Mesenteric fat pad (tissue), 1 donor: ENCODE results near the gene OTOG. TPM values are rescaled to one million over a fixed set of nuclear protein-coding genes. Genes with fewer than 3 reads are reported as not detected.
"Not testable (repeated sequence)": the region's sequence is repeated elsewhere in the genome, so short reads cannot be mapped to it uniquely, and the experiment has no call there.

ENCODE experiments used
- DNase-seq: peaks from one replicate; pipeline ENCODE4 v3.0.0-alpha.2; 2020; ENCODE audit warnings: low spot score
- total RNA-seq: library from RNA; stranded (reverse); fragmentation: NEBNext Ultra II Directional; extraction: Animal tissue kit (Norgen Biotek cat#: 25700); gene quantifications from one replicate; pipeline ENCODE4 v1.2.1, GENCODE V29; 2021
- donor health status: DM: yes; HTN: yes; CAD: no.

OTOG gene
- total RNA-seq, 1 donor from 2014 or later, result not detected

DNA sequence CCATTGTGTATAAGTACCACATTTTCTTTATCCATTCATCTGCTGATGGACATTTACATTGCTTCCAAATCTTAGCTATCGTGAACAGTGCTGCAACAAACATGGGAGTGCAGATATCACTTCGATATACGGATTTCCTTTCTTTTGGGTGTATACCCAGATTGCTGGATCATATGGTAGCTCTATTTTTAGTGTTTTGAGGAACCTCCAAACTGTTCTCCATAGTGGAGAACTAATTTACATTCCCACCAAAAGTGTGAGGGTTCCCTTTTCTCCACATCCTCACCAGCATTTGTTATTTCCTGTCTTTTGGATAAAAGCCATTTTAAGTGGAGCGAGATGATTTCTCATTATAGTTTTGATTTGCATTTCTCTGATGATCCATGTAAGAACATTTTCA lies 75.7 kb downstream of the OTOG start:
- DNase-seq, result not testable (repeated sequence)

GRCh38 chr11:17629113-17629512 lies 82.1 kb downstream of the OTOG start:
- DNase-seq, result no peak

GRCh38 chr11:17630936-17631335 lies 83.9 kb downstream of the OTOG start:
- DNase-seq, result no peak

GRCh38 chr11:17631702-17632365 lies 84.8 kb downstream of the OTOG start:
- no peak for DNase-seq

DNA sequence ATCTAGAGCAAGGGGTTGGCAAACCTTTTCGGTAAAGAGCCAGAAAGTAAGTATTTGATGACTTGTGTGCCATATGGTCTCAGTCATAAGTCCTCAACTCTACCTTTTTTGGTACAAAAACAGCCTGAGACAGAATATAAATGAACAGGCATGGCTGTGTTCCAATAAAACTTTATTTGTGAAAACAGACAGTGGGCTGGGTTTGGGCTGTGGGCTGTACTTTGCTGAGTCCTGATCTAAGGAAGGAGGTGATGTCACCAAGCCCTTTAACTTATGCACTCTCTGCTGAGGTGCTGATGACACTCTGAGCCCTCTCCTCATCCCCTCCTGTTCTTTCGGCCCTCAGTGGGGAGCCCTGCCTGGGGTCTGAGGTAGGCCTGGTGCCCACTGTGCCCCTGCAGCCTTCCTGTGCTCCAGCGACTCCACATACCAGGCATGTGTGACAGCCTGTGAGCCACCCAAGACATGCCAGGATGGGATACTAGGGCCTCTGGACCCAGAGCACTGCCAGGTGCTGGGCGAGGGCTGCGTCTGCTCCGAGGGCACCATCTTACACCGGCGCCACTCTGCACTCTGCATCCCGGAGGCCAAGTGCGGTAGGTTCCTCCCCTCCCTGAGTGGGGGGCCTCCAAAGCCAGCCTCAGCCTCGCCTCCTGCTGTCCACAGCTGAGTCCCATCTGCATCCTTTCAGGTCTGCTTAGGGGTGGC lies 86.4 kb downstream of the OTOG start:
- DNase-seq, result no peak

DNA sequence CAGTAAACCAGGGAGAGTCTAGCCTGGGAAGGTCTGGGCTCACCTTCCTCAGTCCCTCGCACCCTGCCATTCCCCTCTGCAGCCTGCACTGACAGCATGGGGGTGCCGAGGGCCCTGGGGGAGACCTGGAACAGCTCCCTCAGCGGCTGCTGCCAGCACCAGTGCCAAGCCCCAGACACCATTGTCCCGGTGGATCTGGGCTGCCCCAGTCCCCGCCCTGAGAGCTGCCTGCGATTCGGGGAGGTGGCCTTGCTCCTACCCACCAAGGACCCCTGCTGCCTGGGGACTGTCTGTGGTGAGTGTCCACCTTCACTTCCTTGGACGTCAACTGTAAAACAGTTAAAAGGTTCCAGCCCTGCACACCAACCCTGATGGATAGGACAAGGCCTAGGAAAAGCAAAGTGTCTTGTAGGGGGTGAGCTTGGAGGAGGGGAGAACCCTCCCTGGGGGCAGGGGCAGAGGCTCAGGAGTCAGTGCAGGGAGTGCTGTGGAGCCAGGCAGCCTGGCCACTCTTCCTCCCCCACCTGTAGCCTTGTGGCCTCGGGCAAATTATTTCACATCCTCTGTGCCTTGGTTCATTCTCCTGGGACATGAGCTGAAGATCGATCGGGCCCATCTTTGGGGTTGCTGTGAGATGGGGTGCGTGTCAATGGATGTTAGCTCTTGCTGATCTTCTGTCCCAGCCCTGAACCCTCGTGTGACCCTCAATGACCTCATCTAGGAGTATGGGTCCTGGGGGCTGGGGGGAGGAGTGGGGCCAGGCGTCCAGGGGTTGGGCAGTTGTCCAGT lies 87.1 kb downstream of the OTOG start:
- DNase-seq, result no peak

GRCh38 chr11:17634776-17635550 lies 87.9 kb downstream of the OTOG start:
- no peak for DNase-seq

DNA sequence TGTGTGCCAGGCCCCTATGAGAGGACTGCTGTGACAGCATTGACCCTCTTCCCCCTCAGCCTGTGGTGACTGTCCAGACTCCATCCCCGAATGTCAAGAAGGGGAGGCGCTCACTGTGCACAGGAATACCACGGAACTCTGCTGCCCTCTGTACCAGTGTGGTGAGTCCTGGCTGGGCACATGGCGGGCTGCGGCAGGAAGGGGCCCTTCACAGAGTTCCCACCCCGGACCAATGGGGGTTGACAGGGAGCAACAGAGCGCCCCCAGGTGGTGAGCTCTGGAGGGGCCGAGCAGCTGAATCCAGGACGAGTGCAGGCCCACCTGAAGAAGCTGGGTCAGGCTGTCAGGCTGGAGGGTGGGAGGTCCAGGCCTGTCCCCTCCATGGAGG lies 88.5 kb downstream of the OTOG start:
- DNase-seq, result no peak

DNA sequence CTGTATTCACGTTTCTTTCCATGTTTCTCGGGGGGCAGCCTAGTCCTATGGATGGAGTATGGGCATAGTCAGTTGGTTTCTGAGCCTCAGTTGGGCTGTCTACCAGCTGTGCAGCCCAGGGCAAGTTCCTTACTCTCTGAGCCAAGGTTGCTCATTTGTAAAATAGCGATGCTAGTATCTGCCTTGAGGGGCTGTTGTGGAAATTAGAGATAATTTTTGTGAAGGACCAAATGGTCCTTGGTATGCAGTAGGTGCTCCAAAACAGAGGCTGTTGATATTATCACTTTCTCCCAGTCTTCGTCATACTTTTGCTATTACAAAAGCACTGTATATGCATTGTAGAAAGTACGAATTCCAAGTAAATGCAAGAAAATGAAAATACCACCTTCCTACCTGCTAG lies 89.7 kb downstream of the OTOG start:
- DNase-seq, result no peak

- DNase-seq, result no peak
Measured at GRCh38 chr11:17637901-17638300, 90.8 kb downstream of the OTOG start.

- DNase-seq, result no peak
Measured at GRCh38 chr11:17638311-17638710, 91.3 kb downstream of the OTOG start.

DNA sequence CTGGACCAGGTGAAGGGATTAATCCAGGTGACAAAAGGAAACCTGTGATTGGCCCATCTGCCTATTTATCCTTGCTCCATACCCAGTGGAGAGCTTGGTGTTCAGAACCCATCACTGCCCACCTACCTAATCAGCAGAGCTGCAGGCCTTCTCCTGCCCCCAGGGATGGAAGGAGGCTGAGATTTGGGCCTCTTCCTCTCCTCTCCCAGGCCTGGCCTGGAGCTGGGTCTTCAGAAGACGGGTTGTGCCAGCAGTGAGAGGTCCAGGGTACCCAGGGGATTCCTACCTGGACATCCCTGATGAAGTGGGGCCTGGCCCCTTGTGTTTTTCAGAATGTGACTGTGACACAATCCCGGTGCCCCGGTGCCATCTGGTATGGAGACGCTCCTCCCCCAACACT lies 92.0 kb downstream of the OTOG start:
- DNase-seq, result no peak

- DNase-seq, result no peak
Measured at GRCh38 chr11:17639781-17640180, 92.7 kb downstream of the OTOG start.

GRCh38 chr11:17640493-17641164 lies 93.6 kb downstream of the OTOG start:
- DNase-seq, result no peak

- DNase-seq, result no peak
Measured at GRCh38 chr11:17641792-17642350, 94.8 kb downstream of the OTOG start.

GRCh38 chr11:17642370-17642769 lies 95.3 kb downstream of the OTOG start:
- no peak for DNase-seq

DNA sequence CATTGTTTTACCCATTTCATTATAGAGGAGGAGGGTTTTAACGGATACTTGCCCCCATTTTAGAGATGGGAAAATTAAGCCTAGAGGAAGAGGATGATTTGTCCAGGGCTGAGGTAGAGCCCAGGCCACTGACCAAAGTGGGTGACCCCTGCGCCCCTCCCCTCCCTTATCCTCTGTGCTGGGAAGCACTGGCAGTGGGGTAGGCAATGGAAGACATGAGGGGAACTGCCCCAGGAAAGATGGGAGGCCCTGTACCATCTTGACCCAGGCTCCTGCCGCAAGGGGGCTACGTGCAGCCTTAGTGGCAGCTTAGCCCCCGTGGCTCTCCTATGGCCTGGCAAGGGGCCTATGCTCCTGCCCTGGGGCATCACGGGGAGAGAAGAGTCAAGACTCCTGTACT lies 95.9 kb downstream of the OTOG start:
- DNase-seq, result no peak

DNA sequence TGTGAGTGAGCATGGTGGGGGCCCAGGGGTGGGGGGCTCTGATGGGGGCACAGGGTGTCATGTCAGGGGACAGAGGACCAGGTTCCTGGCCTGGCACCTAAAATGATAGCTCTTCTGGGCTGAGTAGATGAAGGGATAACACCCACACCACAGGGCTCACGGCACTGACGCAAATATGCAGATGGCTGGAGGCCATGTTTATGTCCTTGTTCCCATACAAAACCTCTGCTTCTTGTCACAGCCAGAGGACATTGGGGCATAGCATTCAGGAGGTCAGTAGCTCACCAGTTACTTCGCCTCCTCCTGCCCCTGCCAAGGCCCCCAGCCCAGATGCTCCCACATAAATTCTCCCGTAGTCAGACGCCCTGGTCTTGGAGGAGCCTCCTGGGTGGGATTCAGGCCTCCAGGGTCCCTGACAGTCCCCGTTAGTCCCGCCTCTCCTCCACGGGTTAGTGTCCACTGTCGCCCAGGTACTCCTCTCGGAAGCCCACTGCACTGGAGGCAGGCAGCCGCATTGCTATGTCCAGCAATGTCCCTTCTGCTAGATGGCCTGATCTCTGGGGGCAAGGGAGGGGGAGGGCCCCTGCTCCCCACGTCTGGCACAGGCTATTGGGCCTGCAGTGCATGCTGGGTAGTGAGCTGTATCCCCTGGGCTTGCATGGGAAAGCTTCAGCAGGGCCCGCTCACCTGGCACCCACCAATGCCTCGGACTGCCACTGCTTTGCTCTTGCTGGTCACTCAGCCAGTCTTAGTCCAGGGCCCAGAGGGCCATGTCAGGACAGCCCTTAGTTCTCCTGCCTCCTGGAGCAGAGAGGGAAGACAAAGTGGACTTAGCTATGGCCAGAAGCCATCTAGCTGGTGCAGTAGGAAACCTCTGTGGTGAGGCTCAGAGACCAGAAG lies 96.7 kb downstream of the OTOG start:
- no peak for DNase-seq

- DNase-seq, result no peak
Measured at GRCh38 chr11:17645190-17645970, 98.3 kb downstream of the OTOG start.
